Calu3 (cell line): Measurements from ENCODE around the gene SLC2A13. TPM values are rescaled to one million over a fixed set of nuclear protein-coding genes. Genes with fewer than 3 reads are reported as not detected.

ENCODE experiments used
- BruUV-seq: library from RNA; stranded (reverse); fragments of 400-500 nt; replicated peaks from 2 replicates; lab custom pipeline; 2021; lab: Mats Ljungman, UMichigan
- CTCF ChIA-PET: fragments of 300-600 bp; sonication (Branson Sonifier 250); formaldehyde crosslinking; loops from one replicate; lab custom pipeline; 2022; ENCODE audit warnings: antibody characterized with exemption; lab: Charles Lee
- DNase-seq: peaks from one replicate; pipeline ENCODE4 v3.0.0; 2022
- H3K27ac Mint-ChIP-seq: one replicate; pipeline ENCODE4 v1.8.0; 2022; ENCODE audit warnings: mixed read lengths; ENCODE audit not compliant: unreplicated experiment
- H3K27me3 Mint-ChIP-seq: one replicate; pipeline ENCODE4 v1.8.0; 2022; ENCODE audit warnings: mixed read lengths; ENCODE audit not compliant: unreplicated experiment
- H3K36me3 Mint-ChIP-seq: one replicate; pipeline ENCODE4 v1.8.0; 2022; ENCODE audit warnings: mild to moderate bottlenecking, moderate library complexity, mixed read lengths; ENCODE audit not compliant: insufficient read depth, unreplicated experiment
- H3K4me1 Mint-ChIP-seq: one replicate; pipeline ENCODE4 v1.8.0; 2022; ENCODE audit warnings: mild to moderate bottlenecking, low read depth, mixed read lengths; ENCODE audit not compliant: unreplicated experiment
- H3K4me3 Mint-ChIP-seq: one replicate; pipeline ENCODE4 v1.8.0; 2022; ENCODE audit warnings: mild to moderate bottlenecking, low read depth, moderate library complexity, mixed read lengths; ENCODE audit not compliant: unreplicated experiment
- H3K9me3 Mint-ChIP-seq: one replicate; pipeline ENCODE4 v1.8.0; 2022; ENCODE audit warnings: low read depth, mixed read lengths; ENCODE audit not compliant: unreplicated experiment
- intact Hi-C: fragments of 100-400 bp; cut with micrococcal nuclease; formaldehyde crosslinking; loops from one replicate; pipeline ENCODE4 v1.10.0; 2022; ENCODE audit not compliant: unreplicated experiment
- total RNA-seq: library from RNA; stranded (reverse); gene quantifications from 2 replicates; pipeline ENCODE4 v1.2.3, GENCODE V29; 2022
- TF ChIP-seq, protein P1 (sequence below): fragments of 200-600 bp; IDR thresholded peaks from one replicate; pipeline ENCODE4 v1.8.0; 2022; ENCODE audit warnings: antibody characterized with exemption; ENCODE audit not compliant: unreplicated experiment

Gene SLC2A13
- total RNA-seq, 1 experiment from 2014 or later, result 9.4 TPM

DNA sequence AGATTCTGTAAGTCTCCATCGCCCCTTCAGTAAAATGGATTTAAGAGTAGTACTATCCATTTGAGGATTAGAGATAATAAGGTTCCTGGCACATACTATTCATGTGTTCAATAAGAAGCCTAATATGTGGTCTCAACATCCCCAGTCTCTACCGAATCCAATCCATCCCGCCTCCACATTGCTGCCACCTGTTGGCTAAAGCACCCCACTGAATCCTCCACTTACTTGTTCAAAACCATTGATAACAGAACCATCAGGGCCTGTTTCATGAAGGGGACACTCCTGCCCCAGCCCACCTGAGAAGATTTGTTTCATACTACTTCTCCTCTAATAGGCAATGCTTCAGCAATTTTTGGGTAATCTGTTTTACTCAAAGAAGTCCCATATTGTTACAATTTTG, 147.5 kb downstream of the SLC2A13 start:
- TF ChIP-seq, protein P1, sequence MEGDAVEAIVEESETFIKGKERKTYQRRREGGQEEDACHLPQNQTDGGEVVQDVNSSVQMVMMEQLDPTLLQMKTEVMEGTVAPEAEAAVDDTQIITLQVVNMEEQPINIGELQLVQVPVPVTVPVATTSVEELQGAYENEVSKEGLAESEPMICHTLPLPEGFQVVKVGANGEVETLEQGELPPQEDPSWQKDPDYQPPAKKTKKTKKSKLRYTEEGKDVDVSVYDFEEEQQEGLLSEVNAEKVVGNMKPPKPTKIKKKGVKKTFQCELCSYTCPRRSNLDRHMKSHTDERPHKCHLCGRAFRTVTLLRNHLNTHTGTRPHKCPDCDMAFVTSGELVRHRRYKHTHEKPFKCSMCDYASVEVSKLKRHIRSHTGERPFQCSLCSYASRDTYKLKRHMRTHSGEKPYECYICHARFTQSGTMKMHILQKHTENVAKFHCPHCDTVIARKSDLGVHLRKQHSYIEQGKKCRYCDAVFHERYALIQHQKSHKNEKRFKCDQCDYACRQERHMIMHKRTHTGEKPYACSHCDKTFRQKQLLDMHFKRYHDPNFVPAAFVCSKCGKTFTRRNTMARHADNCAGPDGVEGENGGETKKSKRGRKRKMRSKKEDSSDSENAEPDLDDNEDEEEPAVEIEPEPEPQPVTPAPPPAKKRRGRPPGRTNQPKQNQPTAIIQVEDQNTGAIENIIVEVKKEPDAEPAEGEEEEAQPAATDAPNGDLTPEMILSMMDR, result no peak
- Mint-ChIP-seq H3K9me3 (no peaks in the 10 kb centered on the region), H3K27ac (no peak overlapping the region), H3K27me3 (no peaks in the 10 kb centered on the region), H3K4me1 (no peaks in the 10 kb centered on the region), H3K4me3 (no peak overlapping the region), H3K36me3 (no peaks in the 10 kb centered on the region)
- no peak for DNase-seq
- CTCF ChIA-PET, result no interaction called here
- BruUV-seq, result no TSS peak
- intact Hi-C loops, result no loop called here

DNA sequence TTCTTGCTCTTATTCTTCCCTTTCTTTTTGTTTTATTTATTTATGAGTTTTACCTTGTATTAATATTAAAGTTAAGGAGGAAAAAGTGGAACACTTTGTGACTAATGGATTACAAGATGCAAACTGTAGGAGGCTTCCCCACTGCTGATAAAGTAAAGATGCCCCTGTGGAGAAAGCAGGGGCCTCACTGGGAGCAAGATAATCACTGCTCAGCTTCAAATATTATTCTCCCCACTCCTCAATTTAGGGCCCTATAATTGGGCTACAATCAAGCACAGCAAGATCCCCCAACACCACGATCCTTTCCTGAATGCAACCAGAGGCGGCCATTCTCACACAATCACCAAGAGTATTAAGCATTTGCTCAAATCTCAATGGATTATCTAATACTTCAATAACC, 149.2 kb downstream of the SLC2A13 start:
- H3K36me3 Mint-ChIP-seq, result no peaks in the 10 kb centered on the region
- no peaks in the 10 kb centered on the region for H3K9me3 Mint-ChIP-seq
- no TSS peak for BruUV-seq
- no peak overlapping the region for H3K4me3 Mint-ChIP-seq
- H3K27ac Mint-ChIP-seq, result no peak overlapping the region
- TF ChIP-seq, protein P1, result no peak
- H3K4me1 Mint-ChIP-seq, result no peaks in the 10 kb centered on the region
- CTCF ChIA-PET, result no interaction called here
- no peak for DNase-seq
- no peaks in the 10 kb centered on the region for H3K27me3 Mint-ChIP-seq
- intact Hi-C loops, result no loop called here

DNA sequence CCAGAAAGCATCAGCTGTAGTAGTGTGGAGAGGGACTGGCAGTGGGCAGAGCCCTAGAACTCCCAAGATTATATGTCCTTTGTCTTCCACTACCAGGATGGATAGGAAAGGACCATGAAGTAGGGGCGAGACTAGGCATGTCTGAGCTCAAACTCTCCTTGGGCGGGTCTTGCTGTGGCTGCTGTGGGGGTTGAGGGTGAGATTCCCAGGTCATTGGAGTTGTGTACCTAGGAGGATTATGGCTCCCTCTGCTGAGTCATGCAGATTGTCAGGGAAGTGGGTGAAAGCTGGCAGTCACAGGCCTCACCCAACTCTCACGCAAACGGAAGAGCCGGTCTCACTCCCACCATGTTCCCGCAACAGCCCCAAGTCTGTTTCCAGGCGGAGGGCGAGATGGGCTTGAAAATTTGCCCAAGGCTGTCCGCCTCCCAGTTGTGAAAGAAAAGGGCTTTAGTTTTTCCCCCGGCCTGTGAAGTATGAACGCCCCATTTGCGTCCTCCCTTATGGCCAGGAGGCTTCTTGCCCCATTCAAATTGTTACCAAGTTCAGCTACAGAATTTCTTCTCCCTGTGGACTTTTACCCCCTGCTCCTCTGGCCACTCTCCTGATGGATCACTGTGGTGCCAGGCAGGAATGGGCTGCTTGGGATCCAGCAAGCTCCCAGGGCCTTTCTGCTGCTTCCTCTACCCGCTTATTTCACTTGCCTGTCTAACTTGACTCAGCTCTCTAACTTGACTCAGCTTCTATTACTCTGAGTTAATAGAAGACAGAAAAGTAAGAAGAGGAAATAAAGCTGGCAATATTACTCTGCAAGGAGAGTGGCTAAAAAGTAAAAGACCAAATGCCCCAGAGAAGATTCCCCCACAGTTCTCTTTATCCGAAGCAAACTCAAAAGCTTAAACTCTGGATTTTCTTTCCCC, 159.3 kb downstream of the SLC2A13 start:
- DNase-seq, result no peak
- Mint-ChIP-seq H3K4me1 (no peaks in the 10 kb centered on the region), H3K27me3 (no peaks in the 10 kb centered on the region), H3K4me3 (no peak overlapping the region), H3K36me3 (no peaks in the 10 kb centered on the region), H3K9me3 (peaks cover 2% of the 10 kb centered on the region), H3K27ac (no peak overlapping the region)
- intact Hi-C loops, result no loop called here
- TF ChIP-seq, protein P1, result no peak
- BruUV-seq, result no TSS peak
- CTCF ChIA-PET, result no interaction called here

DNA sequence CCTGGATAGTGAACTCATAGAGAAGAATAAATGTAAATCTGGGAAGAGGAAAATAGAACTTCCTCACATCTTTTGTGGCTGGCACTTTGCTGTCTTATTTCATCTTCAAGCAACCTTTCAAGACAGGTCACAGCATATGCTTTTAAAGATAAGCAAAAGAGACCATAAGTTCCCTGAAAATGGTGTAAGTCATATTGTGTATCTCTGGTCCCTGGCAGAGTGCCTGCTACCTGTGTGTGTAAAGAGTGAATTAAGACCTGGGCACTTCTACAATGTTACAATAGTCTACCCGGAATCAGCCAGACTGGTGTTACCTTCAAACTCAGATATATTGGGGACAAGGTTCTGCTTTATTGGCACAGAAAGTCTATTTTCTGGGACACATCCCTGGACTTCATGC, 168.8 kb downstream of the SLC2A13 start:
- intact Hi-C loops, result no loop called here
- no peaks in the 10 kb centered on the region for H3K27me3 Mint-ChIP-seq
- no peaks in the 10 kb centered on the region for H3K4me1 Mint-ChIP-seq
- CTCF ChIA-PET, result no interaction called here
- no peaks in the 10 kb centered on the region for H3K36me3 Mint-ChIP-seq
- DNase-seq, result no peak
- no peak overlapping the region for H3K27ac Mint-ChIP-seq
- no peak overlapping the region for H3K4me3 Mint-ChIP-seq
- H3K9me3 Mint-ChIP-seq, result no peaks in the 10 kb centered on the region
- no TSS peak for BruUV-seq
- TF ChIP-seq, protein P1, result no peak
